CD4-positive, alpha-beta T cell treated with Interleukin-15 for 1 hour (primary cell): ENCODE results near the gene TSHZ2.

Source experiments
- DNase-seq: peaks from one replicate; pipeline ENCODE4 v3.0.0-alpha.2; 2020

TSHZ2 gene

GRCh38 chr20:53174454-53174853 lies 202.3 kb downstream of the TSHZ2 start:
- DNase-seq = no peak

- DNase-seq = no peak
These were observed 203.1 kb downstream of the TSHZ2 start for GRCh38 chr20:53175135-53175780.

- no peak for DNase-seq
These were observed 204.0 kb downstream of the TSHZ2 start for GRCh38 chr20:53176134-53176533.

- DNase-seq = no peak
These were observed 205.5 kb downstream of the TSHZ2 start for GRCh38 chr20:53177687-53178086.

- DNase-seq = no peak
These were observed 207.6 kb downstream of the TSHZ2 start for GRCh38 chr20:53179749-53180148.

GRCh38 chr20:53180928-53181362 lies 208.8 kb downstream of the TSHZ2 start:
- no peak for DNase-seq

GRCh38 chr20:53181866-53182376 lies 209.8 kb downstream of the TSHZ2 start:
- DNase-seq = no peak

GRCh38 chr20:53183181-53183580 lies 211.0 kb downstream of the TSHZ2 start:
- DNase-seq = no peak

- DNase-seq = no peak
These were observed 214.5 kb downstream of the TSHZ2 start for GRCh38 chr20:53186635-53187034.

- DNase-seq = no peak
These were observed 215.4 kb downstream of the TSHZ2 start for GRCh38 chr20:53187392-53188068.

GRCh38 chr20:53190225-53190624 lies 218.1 kb downstream of the TSHZ2 start:
- DNase-seq = no peak

GRCh38 chr20:53191957-53192356 lies 219.8 kb downstream of the TSHZ2 start:
- DNase-seq = no peak

GRCh38 chr20:53194306-53195290 lies 222.4 kb downstream of the TSHZ2 start:
- DNase-seq = no peak

GRCh38 chr20:53195876-53196610 lies 223.9 kb downstream of the TSHZ2 start:
- no peak for DNase-seq

- no peak for DNase-seq
These were observed 229.4 kb downstream of the TSHZ2 start for GRCh38 chr20:53201588-53201987.

- no peak for DNase-seq
These were observed 230.6 kb downstream of the TSHZ2 start for GRCh38 chr20:53202777-53203176.

- DNase-seq = no peak
These were observed 232.9 kb downstream of the TSHZ2 start for GRCh38 chr20:53205046-53205445.

GRCh38 chr20:53208110-53208832 lies 236.1 kb downstream of the TSHZ2 start:
- no peak for DNase-seq

GRCh38 chr20:53210041-53210440 lies 237.9 kb downstream of the TSHZ2 start:
- DNase-seq = no peak

- no peak for DNase-seq
These were observed 238.8 kb downstream of the TSHZ2 start for GRCh38 chr20:53210931-53211330.

- DNase-seq = no peak
These were observed 239.9 kb downstream of the TSHZ2 start for GRCh38 chr20:53212018-53212417.

- no peak for DNase-seq
These were observed 242.2 kb downstream of the TSHZ2 start for GRCh38 chr20:53214392-53214791.
